ENCODE data around the gene NDUFB10. TPM values are rescaled to one million over a fixed set of nuclear protein-coding genes. Genes with fewer than 3 reads are reported as not detected.

NDUFB10 gene
- total and polyA plus RNA-seq, 4 donors: 93.9 to 195 (median 133) TPM

DNA sequence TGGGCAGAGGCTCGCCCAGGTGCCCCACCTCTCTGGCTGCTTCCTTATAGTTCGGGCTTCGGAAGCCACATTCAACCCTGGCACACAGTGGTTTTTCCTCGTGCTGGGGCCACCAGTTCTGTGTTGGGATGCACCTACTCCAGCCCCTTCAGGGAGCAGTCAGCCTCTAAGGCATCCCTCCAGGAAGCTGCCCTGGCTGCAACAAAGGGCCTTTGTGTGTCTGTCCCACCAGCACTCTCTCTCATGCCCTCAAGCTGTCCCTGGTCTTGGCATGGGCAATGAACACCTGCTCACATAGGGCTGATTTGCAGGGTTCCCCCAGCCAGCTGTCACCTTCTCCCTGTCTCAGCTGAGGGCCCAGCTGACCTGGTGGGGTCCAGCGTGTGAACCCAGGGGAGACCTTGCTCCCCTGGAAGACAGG is 22.7 kb downstream of the NDUFB10 start:
- no peak overlapping the region for H3K4me3 ChIP-seq (ENCODE audit: low read depth in 1 of 3, low read length in 3 of 3)
- H3K36me3 ChIP-seq (ENCODE audit: control insufficient read depth in 4 of 4, insufficient read depth in 3 of 4, low read depth in 1 of 4, low read length in 3 of 4): peaks cover 0 to 30% (median 3%) of the 10 kb centered on the region in 4 donors
- H3K9me3 ChIP-seq (ENCODE audit: control insufficient read depth in 4 of 4, low read length in 3 of 4): no peaks in the 10 kb centered on the region
- TF ChIP-seq, protein P1, sequence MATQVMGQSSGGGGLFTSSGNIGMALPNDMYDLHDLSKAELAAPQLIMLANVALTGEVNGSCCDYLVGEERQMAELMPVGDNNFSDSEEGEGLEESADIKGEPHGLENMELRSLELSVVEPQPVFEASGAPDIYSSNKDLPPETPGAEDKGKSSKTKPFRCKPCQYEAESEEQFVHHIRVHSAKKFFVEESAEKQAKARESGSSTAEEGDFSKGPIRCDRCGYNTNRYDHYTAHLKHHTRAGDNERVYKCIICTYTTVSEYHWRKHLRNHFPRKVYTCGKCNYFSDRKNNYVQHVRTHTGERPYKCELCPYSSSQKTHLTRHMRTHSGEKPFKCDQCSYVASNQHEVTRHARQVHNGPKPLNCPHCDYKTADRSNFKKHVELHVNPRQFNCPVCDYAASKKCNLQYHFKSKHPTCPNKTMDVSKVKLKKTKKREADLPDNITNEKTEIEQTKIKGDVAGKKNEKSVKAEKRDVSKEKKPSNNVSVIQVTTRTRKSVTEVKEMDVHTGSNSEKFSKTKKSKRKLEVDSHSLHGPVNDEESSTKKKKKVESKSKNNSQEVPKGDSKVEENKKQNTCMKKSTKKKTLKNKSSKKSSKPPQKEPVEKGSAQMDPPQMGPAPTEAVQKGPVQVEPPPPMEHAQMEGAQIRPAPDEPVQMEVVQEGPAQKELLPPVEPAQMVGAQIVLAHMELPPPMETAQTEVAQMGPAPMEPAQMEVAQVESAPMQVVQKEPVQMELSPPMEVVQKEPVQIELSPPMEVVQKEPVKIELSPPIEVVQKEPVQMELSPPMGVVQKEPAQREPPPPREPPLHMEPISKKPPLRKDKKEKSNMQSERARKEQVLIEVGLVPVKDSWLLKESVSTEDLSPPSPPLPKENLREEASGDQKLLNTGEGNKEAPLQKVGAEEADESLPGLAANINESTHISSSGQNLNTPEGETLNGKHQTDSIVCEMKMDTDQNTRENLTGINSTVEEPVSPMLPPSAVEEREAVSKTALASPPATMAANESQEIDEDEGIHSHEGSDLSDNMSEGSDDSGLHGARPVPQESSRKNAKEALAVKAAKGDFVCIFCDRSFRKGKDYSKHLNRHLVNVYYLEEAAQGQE (IDR thresholded peaks at IDR 0.05): no peak
- TF ChIP-seq GABPA (IDR thresholded peaks at IDR 0.05 in 1 of 2, conservative IDR thresholded peaks at IDR 0.05 in 1 of 2): no peak
- no peak for TF ChIP-seq FOXA1 (IDR thresholded peaks at IDR 0.05)
- TF ChIP-seq, protein P2, sequence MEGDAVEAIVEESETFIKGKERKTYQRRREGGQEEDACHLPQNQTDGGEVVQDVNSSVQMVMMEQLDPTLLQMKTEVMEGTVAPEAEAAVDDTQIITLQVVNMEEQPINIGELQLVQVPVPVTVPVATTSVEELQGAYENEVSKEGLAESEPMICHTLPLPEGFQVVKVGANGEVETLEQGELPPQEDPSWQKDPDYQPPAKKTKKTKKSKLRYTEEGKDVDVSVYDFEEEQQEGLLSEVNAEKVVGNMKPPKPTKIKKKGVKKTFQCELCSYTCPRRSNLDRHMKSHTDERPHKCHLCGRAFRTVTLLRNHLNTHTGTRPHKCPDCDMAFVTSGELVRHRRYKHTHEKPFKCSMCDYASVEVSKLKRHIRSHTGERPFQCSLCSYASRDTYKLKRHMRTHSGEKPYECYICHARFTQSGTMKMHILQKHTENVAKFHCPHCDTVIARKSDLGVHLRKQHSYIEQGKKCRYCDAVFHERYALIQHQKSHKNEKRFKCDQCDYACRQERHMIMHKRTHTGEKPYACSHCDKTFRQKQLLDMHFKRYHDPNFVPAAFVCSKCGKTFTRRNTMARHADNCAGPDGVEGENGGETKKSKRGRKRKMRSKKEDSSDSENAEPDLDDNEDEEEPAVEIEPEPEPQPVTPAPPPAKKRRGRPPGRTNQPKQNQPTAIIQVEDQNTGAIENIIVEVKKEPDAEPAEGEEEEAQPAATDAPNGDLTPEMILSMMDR (IDR thresholded peaks at IDR 0.05; ENCODE audit: low read depth, low read length, missing input control): no peak
- no peak for TF ChIP-seq NR2F2 (IDR thresholded peaks at IDR 0.05)
- no peak overlapping the region for H3K27ac ChIP-seq (ENCODE audit: low read depth in 1 of 2, low read length in 2 of 2)
- 62% methylated on average over 5 of the region's 5 CpGs for WGBS
- no peaks in the 10 kb centered on the region for H3K27me3 ChIP-seq (ENCODE audit: control insufficient read depth in 4 of 4, insufficient read depth in 4 of 4, low read length in 3 of 4)
- DNase-seq (ENCODE audit: low spot score): no peak
- no peak overlapping the region for H3K9ac ChIP-seq (ENCODE audit: low read depth in 1 of 2, low read length in 2 of 2)
- H3K4me1 ChIP-seq (ENCODE audit: control insufficient read depth in 4 of 4, insufficient read depth in 4 of 4, low read length in 3 of 4): peaks cover 5 to 31% (median 17%) of the 10 kb centered on the region in 4 donors

DNA sequence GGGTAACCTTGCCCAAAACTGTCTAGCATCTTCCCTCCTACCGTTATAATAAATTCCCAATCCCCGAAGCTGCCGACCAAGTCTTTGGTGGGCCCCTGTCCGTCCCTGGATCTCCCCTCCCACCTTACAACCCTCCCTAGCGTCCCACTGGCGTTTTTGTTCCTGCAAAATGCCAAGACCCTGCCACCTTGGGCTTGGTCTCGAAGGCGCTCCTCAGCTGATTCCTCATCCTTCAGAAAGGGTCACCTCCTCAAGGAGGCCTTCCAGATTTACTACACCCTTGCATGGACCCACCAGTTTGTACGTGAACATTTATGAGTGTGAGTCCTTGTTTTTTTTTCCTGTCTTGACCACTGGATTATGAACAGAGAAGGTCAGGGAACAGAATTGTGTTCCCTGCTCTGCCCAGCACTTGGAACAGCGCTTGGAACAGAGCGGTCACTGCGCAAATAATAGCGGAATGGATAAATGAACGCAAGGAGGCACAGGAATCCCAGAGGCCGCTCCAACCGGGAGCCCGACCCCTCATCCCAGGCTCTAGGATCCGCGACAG is 23.7 kb downstream of the NDUFB10 start:
- Histone ChIP-seq H3K27me3 (ENCODE audit: control insufficient read depth in 4 of 4, insufficient read depth in 4 of 4, low read length in 3 of 4) (no peaks in the 10 kb centered on the region), H3K4me3 (ENCODE audit: low read depth in 1 of 3, low read length in 3 of 3) (peak overlapping the region in 2 of 3 donors; percentile 39 to 90), H3K36me3 (ENCODE audit: control insufficient read depth in 4 of 4, insufficient read depth in 3 of 4, low read depth in 1 of 4, low read length in 3 of 4) (peaks cover 0 to 22% (median under 1%) of the 10 kb centered on the region in 4 donors), H3K4me1 (ENCODE audit: control insufficient read depth in 4 of 4, insufficient read depth in 4 of 4, low read length in 3 of 4) (peaks cover 5 to 31% (median 17%) of the 10 kb centered on the region in 4 donors), H3K9me3 (ENCODE audit: control insufficient read depth in 4 of 4, low read length in 3 of 4) (no peaks in the 10 kb centered on the region), H3K9ac (ENCODE audit: low read depth in 1 of 2, low read length in 2 of 2) (no peak overlapping the region), H3K27ac (ENCODE audit: low read depth in 1 of 2, low read length in 2 of 2) (peak overlapping the region; percentile 83 to 87)
- no peak for DNase-seq (ENCODE audit: low spot score)
- TF ChIP-seq, protein P1 (IDR thresholded peaks at IDR 0.05): no peak
- no peak for TF ChIP-seq YY1 (IDR thresholded peaks at IDR 0.05)
- WGBS: 40% methylated on average over 19 of the region's 19 CpGs
